ENCODE measurements around the gene UXT. TPM values are rescaled to one million over a fixed set of nuclear protein-coding genes. Genes with fewer than 3 reads are reported as not detected.
A peak's percentile ranks its signal among the peaks of the same experiment; 100 is the strongest.

The UXT gene
- total RNA-seq, 4 donors from 2014 or later = 40.5 to 148 (median 77.5) TPM

- H3K27me3 ChIP-seq = no peaks in the 10 kb centered on the region
- TF ChIP-seq POLR2A (IDR thresholded peaks at IDR 0.05) = peak in 1 of 2 donors; percentile 18
- no peak for TF ChIP-seq CTCF (IDR thresholded peaks at IDR 0.05)
- H3K27ac ChIP-seq = peak overlapping the region; percentile 82 to 90 (median 86)
- peaks cover 0 to 4% (median 0%) of the 10 kb centered on the region in 3 donors for H3K36me3 ChIP-seq
- DNase-seq = no peak
- peak overlapping the region; percentile 46 to 84 (median 72) for H3K4me3 ChIP-seq
- peaks cover 0 to 15% (median 0%) of the 10 kb centered on the region in 4 donors for H3K4me1 ChIP-seq
- no peaks in the 10 kb centered on the region for H3K9me3 ChIP-seq
Observed at GRCh38 chrX:47651043-47651905, 7.7 kb downstream of the UXT start.

- DNase-seq = peak; percentile 90 to 97 (median 92)
- H3K27me3 ChIP-seq = no peaks in the 10 kb centered on the region
- no peaks in the 10 kb centered on the region for H3K9me3 ChIP-seq
- peaks cover 0 to 15% (median 0%) of the 10 kb centered on the region in 4 donors for H3K4me1 ChIP-seq
- H3K4me3 ChIP-seq = peak within 1 kb of the TSS; percentile 66 to 84 (median 72)
- H3K27ac ChIP-seq = peak within 1 kb of the TSS; percentile 84 to 90 (median 86)
- H3K36me3 ChIP-seq = no peaks in the 10 kb centered on the region
- peak; percentile 49 to 63 for TF ChIP-seq POLR2A (IDR thresholded peaks at IDR 0.05)
- TF ChIP-seq CTCF (IDR thresholded peaks at IDR 0.05) = peak in 1 of 6 experiments; percentile 3
Observed at GRCh38 chrX:47650164-47651042, 8.6 kb downstream of the UXT start, which contains the start of gene ELK1. Gene ELK1, minus strand, starts transcription at chrX:47650563. Its CDS starts 9,122 bp downstream, at chrX:47641441.

- Histone ChIP-seq H3K36me3 (no peaks in the 10 kb centered on the region), H3K9me3 (no peaks in the 10 kb centered on the region), H3K27ac (peak overlapping the region; percentile 84 to 90 (median 86)), H3K4me3 (peak overlapping the region; percentile 66 to 84 (median 72)), H3K27me3 (no peaks in the 10 kb centered on the region), H3K4me1 (peaks cover 0 to 15% (median 0%) of the 10 kb centered on the region in 4 donors)
- DNase-seq = no peak
- no peak for TF ChIP-seq CTCF (IDR thresholded peaks at IDR 0.05)
- no peak for TF ChIP-seq POLR2A (IDR thresholded peaks at IDR 0.05)
Observed at GRCh38 chrX:47649781-47650163, 9.2 kb downstream of the UXT start.

GRCh38 chrX:47649271-47649670 is 9.7 kb downstream of the UXT start:
- Histone ChIP-seq H3K4me1 (peaks cover 0 to 15% (median 0%) of the 10 kb centered on the region in 4 donors), H3K27ac (peak overlapping the region in 1 of 4 donors; percentile 84)
- DNase-seq = no peak

More at GRCh38 chrX:47649271-47649670, 9.7 kb downstream of the UXT start:
- Histone ChIP-seq H3K4me3 (peak overlapping the region in 3 of 4 donors; percentile 66 to 84 (median 66)), H3K36me3 (no peaks in the 10 kb centered on the region), H3K27me3 (no peaks in the 10 kb centered on the region), H3K9me3 (no peaks in the 10 kb centered on the region)
- TF ChIP-seq POLR2A (IDR thresholded peaks at IDR 0.05) (no peak), CTCF (IDR thresholded peaks at IDR 0.05) (no peak)
